ENCODE data around the gene ZNF267.
"Not testable (repeated sequence)": the region's sequence is repeated elsewhere in the genome, so short reads cannot be mapped to it uniquely, and the experiment has no call there.

ZNF267 gene

DNA sequence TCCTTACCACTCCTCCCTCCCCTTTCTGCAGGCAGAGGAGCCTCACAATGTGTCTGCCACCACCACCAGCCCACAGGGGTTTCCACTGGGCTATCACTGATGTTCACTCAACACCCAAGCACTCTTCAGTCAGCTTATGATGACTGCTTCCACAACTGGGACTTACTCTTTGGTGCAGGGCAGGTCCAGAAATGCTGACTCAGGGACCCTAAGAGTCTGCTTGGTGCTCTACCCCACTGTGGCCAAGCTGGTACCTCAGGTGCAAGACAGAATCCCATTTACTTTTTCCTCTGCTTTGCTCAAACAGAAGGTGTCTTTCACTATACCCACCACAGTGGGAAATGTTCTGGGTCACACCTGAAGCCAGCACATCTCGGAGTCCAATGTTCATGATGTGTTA lies 40.1 kb downstream of the ZNF267 start:
- no peak overlapping the region for H3K4me3 ChIP-seq (ENCODE audit: low read length)
- DNase-seq (ENCODE audit: low read depth) = no peak
- TF ChIP-seq, protein P1, sequence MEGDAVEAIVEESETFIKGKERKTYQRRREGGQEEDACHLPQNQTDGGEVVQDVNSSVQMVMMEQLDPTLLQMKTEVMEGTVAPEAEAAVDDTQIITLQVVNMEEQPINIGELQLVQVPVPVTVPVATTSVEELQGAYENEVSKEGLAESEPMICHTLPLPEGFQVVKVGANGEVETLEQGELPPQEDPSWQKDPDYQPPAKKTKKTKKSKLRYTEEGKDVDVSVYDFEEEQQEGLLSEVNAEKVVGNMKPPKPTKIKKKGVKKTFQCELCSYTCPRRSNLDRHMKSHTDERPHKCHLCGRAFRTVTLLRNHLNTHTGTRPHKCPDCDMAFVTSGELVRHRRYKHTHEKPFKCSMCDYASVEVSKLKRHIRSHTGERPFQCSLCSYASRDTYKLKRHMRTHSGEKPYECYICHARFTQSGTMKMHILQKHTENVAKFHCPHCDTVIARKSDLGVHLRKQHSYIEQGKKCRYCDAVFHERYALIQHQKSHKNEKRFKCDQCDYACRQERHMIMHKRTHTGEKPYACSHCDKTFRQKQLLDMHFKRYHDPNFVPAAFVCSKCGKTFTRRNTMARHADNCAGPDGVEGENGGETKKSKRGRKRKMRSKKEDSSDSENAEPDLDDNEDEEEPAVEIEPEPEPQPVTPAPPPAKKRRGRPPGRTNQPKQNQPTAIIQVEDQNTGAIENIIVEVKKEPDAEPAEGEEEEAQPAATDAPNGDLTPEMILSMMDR (conservative IDR thresholded peaks at IDR 0.05; ENCODE audit: low read length) = no peak

DNA sequence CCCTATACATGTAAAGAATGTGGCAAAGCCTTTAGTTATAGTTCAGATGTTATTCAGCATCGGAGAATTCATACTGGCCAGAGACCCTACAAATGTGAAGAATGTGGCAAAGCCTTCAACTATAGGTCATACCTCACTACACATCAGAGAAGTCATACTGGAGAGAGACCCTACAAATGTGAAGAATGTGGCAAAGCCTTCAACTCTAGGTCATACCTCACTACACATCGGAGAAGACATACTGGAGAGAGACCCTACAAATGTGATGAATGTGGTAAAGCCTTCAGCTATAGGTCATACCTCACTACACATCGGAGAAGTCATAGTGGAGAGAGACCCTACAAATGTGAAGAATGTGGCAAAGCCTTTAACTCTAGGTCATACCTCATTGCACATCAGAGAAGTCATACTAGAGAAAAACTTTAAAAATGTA lies 42.5 kb downstream of the ZNF267 start:
- no peak for DNase-seq (ENCODE audit: low read depth)
- TF ChIP-seq, protein P1 (conservative IDR thresholded peaks at IDR 0.05; ENCODE audit: low read length) = no peak
- H3K4me3 ChIP-seq (ENCODE audit: low read length) = no peak overlapping the region

DNA sequence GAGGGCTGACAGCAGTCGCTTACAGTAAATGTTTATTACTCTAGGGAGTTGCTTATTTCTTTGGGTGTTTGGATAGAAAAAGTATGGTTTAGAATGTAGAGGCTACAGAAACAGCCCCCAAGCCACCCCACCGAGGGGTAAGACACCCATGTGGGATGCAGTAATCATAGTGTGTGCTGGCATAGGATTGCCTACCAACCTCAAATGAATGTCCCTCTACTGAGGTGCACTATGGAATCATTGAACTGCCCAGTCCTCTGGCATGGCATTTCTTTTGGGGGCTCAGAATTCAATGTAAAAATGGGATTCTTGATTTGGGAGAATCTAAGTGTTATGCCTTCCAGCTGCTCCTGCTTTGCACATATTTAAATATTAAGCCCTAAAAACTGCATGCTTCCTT lies 46.8 kb downstream of the ZNF267 start:
- TF ChIP-seq, protein P1 (conservative IDR thresholded peaks at IDR 0.05; ENCODE audit: low read length) = no peak
- H3K4me3 ChIP-seq (ENCODE audit: low read length) = no peak overlapping the region
- no peak for DNase-seq (ENCODE audit: low read depth)

DNA sequence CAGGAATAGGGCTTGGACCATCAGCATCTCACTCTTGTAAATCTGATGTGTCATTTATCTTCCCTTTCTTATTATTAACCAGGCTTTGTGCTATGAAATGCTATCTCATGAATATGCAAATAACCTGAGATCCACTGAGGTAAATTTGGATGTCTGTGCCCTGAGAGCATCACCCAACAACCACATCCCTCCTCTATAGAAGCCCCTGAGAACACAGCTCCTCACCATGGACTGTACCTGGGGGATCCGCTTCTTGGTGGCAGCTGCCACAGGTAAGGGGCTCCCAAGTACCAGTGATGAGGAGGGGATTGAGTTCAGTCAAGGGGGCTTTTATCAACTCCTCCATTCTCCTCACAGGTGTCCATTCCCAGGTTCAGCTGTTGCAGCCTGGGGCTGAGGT lies 78.2 kb downstream of the ZNF267 start:
- DNase-seq (ENCODE audit: low read depth); H3K4me3 ChIP-seq (ENCODE audit: low read length): not testable (repeated sequence)

DNA sequence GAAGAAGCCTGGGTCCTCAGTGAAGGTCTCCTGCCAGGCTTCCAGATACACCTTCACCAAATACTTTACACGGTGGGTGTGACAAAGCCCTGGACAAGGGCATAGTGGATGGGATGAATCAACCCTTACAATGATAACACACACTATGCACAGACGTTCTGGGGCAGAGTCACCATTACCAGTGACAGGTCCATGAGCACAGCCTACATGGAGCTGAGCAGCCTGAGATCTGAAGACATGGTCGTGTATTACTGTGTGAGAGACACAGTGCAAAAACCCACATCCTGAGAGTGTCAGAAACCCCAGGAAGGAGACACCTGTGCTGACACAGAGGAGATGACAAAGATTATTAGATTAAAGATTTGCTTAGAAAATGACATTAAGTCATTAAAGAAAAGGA lies 78.6 kb downstream of the ZNF267 start:
- not testable (repeated sequence) for H3K4me3 ChIP-seq (ENCODE audit: low read length); DNase-seq (ENCODE audit: low read depth)

DNA sequence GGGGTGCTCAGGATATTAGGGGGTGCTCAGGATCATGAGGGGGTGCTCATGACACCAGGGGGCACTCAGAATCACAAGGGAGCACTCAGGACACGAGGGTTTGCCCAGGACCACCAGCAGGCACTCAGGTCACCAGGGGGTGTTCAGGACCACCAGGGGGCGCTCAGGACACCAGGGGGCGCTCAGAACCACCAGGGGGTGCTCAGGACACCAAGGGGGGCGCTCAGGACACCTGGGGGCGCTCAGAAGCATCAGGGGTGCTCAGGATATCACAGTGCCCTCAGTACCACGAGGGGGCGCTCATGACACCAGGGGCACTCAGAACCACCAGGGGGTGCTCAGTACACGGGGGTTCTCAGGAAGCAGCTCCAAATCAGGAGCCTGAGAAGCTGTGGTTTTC lies 82.6 kb downstream of the ZNF267 start:
- DNase-seq (ENCODE audit: low read depth); H3K4me3 ChIP-seq (ENCODE audit: low read length): not testable (repeated sequence)

DNA sequence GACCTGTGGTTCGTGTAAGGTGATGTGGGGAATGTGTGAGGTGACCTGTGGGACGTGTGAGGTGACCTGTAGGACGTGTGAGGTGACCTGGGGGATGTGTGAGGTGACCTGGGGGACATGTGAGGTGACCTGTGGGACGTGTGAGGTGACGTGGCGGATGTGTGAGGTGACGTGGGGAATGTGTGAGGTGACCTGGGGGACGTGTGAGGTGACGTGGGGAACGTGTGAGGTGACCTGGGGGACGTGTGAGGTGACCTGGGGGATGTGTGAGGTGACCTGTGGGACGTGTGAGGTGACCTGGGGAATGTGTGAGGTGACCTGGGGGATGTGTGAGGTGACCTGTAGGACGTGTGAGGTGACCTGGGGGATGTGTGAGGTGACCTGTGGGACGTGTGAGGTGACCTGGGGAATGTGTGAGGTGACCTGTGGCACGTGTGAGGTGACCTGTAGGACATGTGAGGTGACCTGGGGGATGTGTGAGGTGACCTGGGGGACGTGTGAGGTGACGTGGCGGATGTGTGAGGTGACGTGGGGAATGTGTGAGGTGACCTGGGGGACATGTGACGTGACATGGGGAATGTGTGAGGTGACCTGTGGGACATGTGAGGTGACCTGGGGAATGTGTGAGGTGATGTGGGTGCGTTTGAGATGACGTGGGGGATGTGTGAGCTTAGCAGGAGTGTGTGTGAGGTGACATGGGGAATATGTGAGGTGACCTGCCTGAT lies 86.7 kb downstream of the ZNF267 start:
- H3K4me3 ChIP-seq (ENCODE audit: low read length); DNase-seq (ENCODE audit: low read depth): not testable (repeated sequence)

Measured in AG10803 (cell line).